H1 (cell line): ENCODE results near the gene NR5A1. TPM values are rescaled to one million over a fixed set of nuclear protein-coding genes. Genes with fewer than 3 reads are reported as not detected.

Experiments used
- CTCF ChIA-PET: fragments of 300-600 bp; sonication (Branson Sonifier 250); formaldehyde crosslinking; loops from one replicate; lab custom pipeline; 2021; ENCODE audit not compliant: partially characterized antibody; lab: Charles Lee
- POLR2A ChIA-PET: fragments of 300-600 bp; sonication (Branson Sonifier 250); formaldehyde crosslinking; loops from one replicate; lab custom pipeline; 2021; ENCODE audit warnings: inconsistent platforms; ENCODE audit not compliant: partially characterized antibody; lab: Charles Lee
- DNase-seq, 2 experiments: peaks; one replicate each; pipeline versions ENCODE4 v3.0.0 to v3.0.0-alpha.2; 2010 to 2022; ENCODE audit warnings: low spot score in 2 of 2, low read depth in 1 of 2, mixed read lengths in 1 of 2
- FAIRE-seq: peaks from 2 replicates; lab custom pipeline; 2011; peaks lifted over from hg19 to GRCh38; lab: Jason Lieb, UNC
- H2AFZ ChIP-seq: 2 replicates; pipeline ENCODE4 v1.8.1; 2012; ENCODE audit warnings: low read length, inconsistent platforms
- H2AK5ac ChIP-seq: 2 replicates; pipeline ENCODE4 v1.6.1; 2013; ENCODE audit warnings: low read depth, low read length
- H2BK120ac ChIP-seq: replicated peaks from 2 replicates; pipeline ENCODE3; 2013; ENCODE audit warnings: low read depth, low read length, inconsistent platforms
- H2BK12ac ChIP-seq: 2 replicates; pipeline ENCODE4 v1.6.1; 2013; ENCODE audit warnings: low read depth, low read length
- H2BK15ac ChIP-seq: 2 replicates; pipeline ENCODE4 v1.6.1; 2013; ENCODE audit warnings: low read length
- H2BK20ac ChIP-seq: 2 replicates; pipeline ENCODE4 v1.6.1; 2013; ENCODE audit warnings: low read length
- H2BK5ac ChIP-seq: 2 replicates; pipeline ENCODE4 v1.6.1; 2013; ENCODE audit warnings: low read depth, low read length
- H3K14ac ChIP-seq: 2 replicates; pipeline ENCODE4 v1.6.1; 2013; ENCODE audit warnings: inconsistent platforms; ENCODE audit not compliant: insufficient read length
- H3K18ac ChIP-seq: 2 replicates; pipeline ENCODE4 v1.6.1; 2013; ENCODE audit warnings: low read length; ENCODE audit errors: extremely low read depth
- H3K23ac ChIP-seq: 2 replicates; pipeline ENCODE4 v1.6.1; 2013; ENCODE audit warnings: inconsistent platforms; ENCODE audit not compliant: insufficient read length
- H3K23me2 ChIP-seq: 2 replicates; pipeline ENCODE4 v1.6.1; 2013; ENCODE audit warnings: low read depth, low read length
- H3K27ac ChIP-seq: 2 replicates; pipeline ENCODE4 v1.6.1; 2011; ENCODE audit warnings: low read depth, low read length, inconsistent platforms
- H3K27me3 ChIP-seq, 4 experiments: replicated peaks in 1 of 4; 1 replicate in 1 of 4; 2 replicates in 3 of 4; pipeline versions ENCODE4 v1.6.1 to v1.8.1; 2011 to 2013; ENCODE audit warnings: low read length in 3 of 4, mild to moderate bottlenecking in 3 of 4, inconsistent platforms in 2 of 4, mixed read lengths in 2 of 4, moderate library complexity in 1 of 4; ENCODE audit not compliant: control insufficient read depth in 3 of 4, insufficient read depth in 3 of 4; ENCODE audit errors: extremely low read depth in 1 of 4
- H3K36me3 ChIP-seq, 4 experiments: 2 replicates each; pipeline versions ENCODE4 v1.6.1 to v1.8.1; 2011 to 2013; ENCODE audit warnings: mild to moderate bottlenecking in 4 of 4, low read length in 3 of 4, moderate library complexity in 2 of 4, control low read depth in 1 of 4, inconsistent platforms in 1 of 4; ENCODE audit not compliant: insufficient read depth in 4 of 4, control insufficient read depth in 2 of 4
- H3K4ac ChIP-seq: replicated peaks from 2 replicates; pipeline ENCODE3; 2013; ENCODE audit warnings: low read length, low read depth, mixed read lengths, inconsistent platforms; ENCODE audit not compliant: insufficient read length
- H3K4me1 ChIP-seq, 4 experiments: replicated peaks in 1 of 4; 1 replicate in 1 of 4; 2 replicates in 3 of 4; pipeline versions ENCODE4 v1.6.1 to v1.8.1; 2011 to 2013; ENCODE audit warnings: low read length in 3 of 4, inconsistent platforms in 2 of 4, mixed read lengths in 1 of 4; ENCODE audit not compliant: insufficient read depth in 4 of 4, control insufficient read depth in 3 of 4
- H3K4me2 ChIP-seq, 2 experiments: 2 replicates each; pipeline versions ENCODE4 v1.6.1 to v1.8.1; 2011 to 2013; ENCODE audit warnings: low read depth in 2 of 2, low read length in 2 of 2, control low read depth in 1 of 2, inconsistent platforms in 1 of 2, mild to moderate bottlenecking in 1 of 2; ENCODE audit not compliant: insufficient read depth in 1 of 2
- H3K4me3 ChIP-seq, 4 experiments: fragments of 200-600, 300-600 bp in 1 of 4; sonication (generic), shearing (Covaris generic), sonication (Bioruptor Twin) in 1 of 4; 2 replicates each; pipeline versions ENCODE4 v1.5.1 to v1.8.1; 2011 to 2016; ENCODE audit warnings: low read length in 4 of 4, low read depth in 3 of 4, control low read depth in 2 of 4, inconsistent platforms in 2 of 4, mild to moderate bottlenecking in 2 of 4, mixed read lengths in 1 of 4, moderate library complexity in 1 of 4; ENCODE audit not compliant: insufficient read depth in 2 of 4; ENCODE audit errors: extremely low read depth in 1 of 4
- H3K56ac ChIP-seq: replicated peaks from 2 replicates; pipeline ENCODE3; 2013; ENCODE audit warnings: low read depth, mild to moderate bottlenecking, mixed read lengths, low read length, inconsistent platforms; ENCODE audit not compliant: insufficient read length
- H3K79me1 ChIP-seq: 2 replicates; pipeline ENCODE4 v1.6.1; 2013; ENCODE audit warnings: low read depth, low read length, control low read depth
- H3K79me2 ChIP-seq, 2 experiments: 2 replicates each; pipeline versions ENCODE4 v1.6.1 to v1.8.1; 2012 to 2013; ENCODE audit warnings: low read length in 2 of 2, mild to moderate bottlenecking in 2 of 2, inconsistent platforms in 1 of 2; ENCODE audit not compliant: insufficient read depth in 2 of 2, control insufficient read depth in 1 of 2
- H3K9ac ChIP-seq, 4 experiments: replicated peaks in 1 of 4; 1 replicate in 1 of 4; 2 replicates in 3 of 4; pipeline versions ENCODE4 v1.6.1 to v1.8.1; 2011 to 2013; ENCODE audit warnings: low read depth in 3 of 4, low read length in 3 of 4, control low read depth in 2 of 4, mild to moderate bottlenecking in 2 of 4, moderate library complexity in 2 of 4, inconsistent platforms in 1 of 4; ENCODE audit errors: extremely low read depth in 1 of 4
- H3K9me3 ChIP-seq, 2 experiments: 2 replicates each; pipeline versions ENCODE4 v1.6.1 to v1.8.1; 2012 to 2013; ENCODE audit warnings: mild to moderate bottlenecking in 2 of 2, moderate library complexity in 2 of 2, control low read depth in 1 of 2, inconsistent platforms in 1 of 2, low read depth in 1 of 2, low read length in 1 of 2, mixed read lengths in 1 of 2; ENCODE audit not compliant: insufficient read depth in 2 of 2
- H4K20me1 ChIP-seq, 2 experiments: replicated peaks in 1 of 2; 2 replicates each; pipeline versions ENCODE3 to v1.8.1; 2011 to 2013; ENCODE audit warnings: inconsistent platforms in 2 of 2, low read length in 2 of 2, mild to moderate bottlenecking in 1 of 2; ENCODE audit not compliant: insufficient read depth in 2 of 2, control insufficient read depth in 1 of 2
- H4K5ac ChIP-seq: 2 replicates; pipeline ENCODE4 v1.6.1; 2013; ENCODE audit warnings: low read length, low read depth, mixed read lengths, inconsistent platforms; ENCODE audit not compliant: insufficient read length
- H4K8ac ChIP-seq: 2 replicates; pipeline ENCODE4 v1.8.0; 2013; ENCODE audit warnings: mild to moderate bottlenecking, moderate library complexity, low read length, inconsistent platforms; ENCODE audit not compliant: insufficient read depth; ENCODE audit errors: extremely low read depth
- H4K91ac ChIP-seq: replicated peaks from 2 replicates; pipeline ENCODE3; 2013; ENCODE audit warnings: low read length, mixed read lengths, inconsistent platforms; ENCODE audit not compliant: insufficient read length
- CREB1 ChIP-seq: IDR thresholded peaks from 2 replicates; pipeline ENCODE4 v1.6.1; 2012; ENCODE audit warnings: inconsistent platforms
- EZH2 ChIP-seq: fragments of 200-600 bp; sonication (generic); IDR thresholded peaks from 2 replicates; pipeline ENCODE4 v1.7.1; 2012; ENCODE audit warnings: low read depth, mild to moderate bottlenecking, moderate library complexity, low read length, inconsistent platforms; ENCODE audit not compliant: severe bottlenecking
- KDM4A ChIP-seq: IDR thresholded peaks from one replicate; pipeline ENCODE4 v1.7.1; 2012; ENCODE audit warnings: low read depth, mild to moderate bottlenecking, moderate library complexity, low read length, inconsistent platforms; ENCODE audit not compliant: severe bottlenecking
- RAD21 ChIP-seq, 2 experiments: IDR thresholded peaks in 1 of 2; conservative IDR thresholded peaks in 1 of 2; 2 replicates each; pipeline ENCODE4 v1.6.1; 2011; ENCODE audit warnings: low read depth in 2 of 2, low read length in 2 of 2, improper control_type of control experiment in 1 of 2, inconsistent platforms in 1 of 2, mild to moderate bottlenecking in 1 of 2, moderate library complexity in 1 of 2
- SIX5 ChIP-seq: IDR thresholded peaks from 2 replicates; pipeline ENCODE4 v1.6.1; 2011; ENCODE audit warnings: mild to moderate bottlenecking, low read depth, low read length
- SP4 ChIP-seq: IDR thresholded peaks from 2 replicates; pipeline ENCODE4 v1.6.1; 2012; ENCODE audit warnings: low read length, inconsistent platforms
- WGBS, 2 experiments: shearing (Covaris generic) in 1 of 2; methylation state at CpG; one replicate each; pipeline versions ENCODE4 v1.1.6 to v1.1.7; 2013 to 2015; ENCODE audit warnings: low lambda C conversion rate in 2 of 2, mixed read lengths in 2 of 2, inconsistent platforms in 1 of 2, low coverage in 1 of 2, missing lambda C conversion rate in 1 of 2; ENCODE audit not compliant: insufficient replicate concordance in 2 of 2, insufficient coverage in 1 of 2, insufficient read length in 1 of 2; ENCODE audit errors: extremely low coverage in 1 of 2, missing lambda C conversion rate in 1 of 2; 5-methylcytosine and 5-hydroxymethylcytosine counted together
- polyA plus RNA-seq, 7 experiments: library from polyadenylated mRNA; depleted of rRNA in 3 of 7; stranded (reverse) in 5 of 7; unstranded in 2 of 7; fragments of >200 nt in 5 of 7; fragments of 200-250 nt in 2 of 7; gene quantifications; 1 replicate in 5 of 7; 2 replicates in 1 of 7; 4 replicates in 1 of 7; pipeline versions ENCODE4 v1.2.1 to v1.2.3, GENCODE V29; 2011 to 2013; ENCODE audit warnings: missing spikeins in 2 of 7, mixed read lengths in 2 of 7
- total RNA-seq: library from RNA; stranded (reverse); fragmentation: NEBNext Ultra II Directional; extraction: Animal tissue kit (Norgen Biotek cat#: 25700); gene quantifications from 2 replicates; pipeline ENCODE4 v1.2.1, GENCODE V29; 2021
- TF ChIP-seq, protein P1 (sequence below): IDR thresholded peaks from 2 replicates; pipeline ENCODE4 v1.6.1; 2012; ENCODE audit warnings: low read length, inconsistent platforms
- TF ChIP-seq, protein P2 (sequence below): IDR thresholded peaks from 2 replicates; pipeline ENCODE4 v1.6.1; 2012; ENCODE audit warnings: inconsistent platforms

NR5A1 gene
- total and polyA plus RNA-seq, 2 of the 8 experiments (the other 6 are each of a cell fraction or from before 2014, with no cell fraction given): 0.29 to 0.58 TPM

DNA sequence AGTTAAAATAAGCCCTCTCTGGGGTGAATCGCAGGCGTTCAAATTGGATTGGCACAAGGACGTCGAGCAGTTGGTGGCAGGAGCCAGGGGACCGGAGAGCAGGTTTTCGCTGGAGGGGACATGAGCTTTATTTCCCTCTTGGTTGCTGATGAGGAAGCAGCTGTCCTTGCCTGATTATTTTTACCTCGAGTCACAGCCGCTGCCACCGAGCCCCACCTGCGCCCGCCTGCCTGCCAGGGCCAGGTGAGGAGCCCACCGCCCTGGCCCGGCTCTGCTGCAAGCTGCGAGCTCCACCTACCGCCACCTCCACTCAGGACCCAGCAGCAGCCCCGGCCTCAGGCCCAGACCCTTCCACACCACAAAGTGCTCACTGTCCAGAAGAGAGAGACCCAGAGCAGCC lies 65.9 kb downstream of the NR5A1 start:
- Histone ChIP-seq H3K79me1 (no peaks in the 10 kb centered on the region), H3K79me2 (no peaks in the 10 kb centered on the region), H4K8ac (0 out of 2 replicates have a peak overlapping the region, but pooled peaks have one; percentile 18), H2BK120ac (no peak overlapping the region), H3K36me3 (no peaks in the 10 kb centered on the region), H3K9ac (no peak overlapping the region), H2AK5ac (no peak overlapping the region), H3K23ac (no peak overlapping the region), H4K20me1 (no peaks in the 10 kb centered on the region), H3K4me2 (no peak overlapping the region), H3K4me3 (no peak overlapping the region), H3K18ac (no peak overlapping the region), H3K27ac (no peak overlapping the region), H4K91ac (no peak overlapping the region), H2AFZ (no peak overlapping the region), H2BK12ac (no peak overlapping the region), H3K23me2 (no peaks in the 10 kb centered on the region), H3K4ac (no peak overlapping the region), H3K4me1 (no peaks in the 10 kb centered on the region), H4K5ac (no peak overlapping the region), H2BK20ac (no peak overlapping the region), H2BK15ac (no peak overlapping the region), H3K56ac (no peak overlapping the region), H3K14ac (no peak overlapping the region), H2BK5ac (no peak overlapping the region), H3K27me3 (no peaks in the 10 kb centered on the region; a peak in 1 of 7 replicates), H3K9me3 (no peaks in the 10 kb centered on the region)
- ChIA-PET CTCF (interaction anchor here (0.7 to 9.8 kb wide), 8 partner anchors 9 to 1076 kb away, joined by 3 to 87 read pairs (median 4); no protein-coding TSS in a partner anchor), POLR2A (no interaction called here)
- DNase-seq (no peak), FAIRE-seq (no peak)
- WGBS, 2 experiments: 90% methylated on average over 16 of the region's 16 CpGs; no CpG with 5 or more reads in 1 of the 2 experiments
- no peak for TF ChIP-seq RAD21 (IDR thresholded peaks at IDR 0.05 in 1 of 2, conservative IDR thresholded peaks at IDR 0.05 in 1 of 2; ENCODE audit: low read depth in 2 of 2, low read length in 2 of 2)
- no peak for TF ChIP-seq EZH2
- no peak for TF ChIP-seq KDM4A
- TF ChIP-seq, protein P1, sequence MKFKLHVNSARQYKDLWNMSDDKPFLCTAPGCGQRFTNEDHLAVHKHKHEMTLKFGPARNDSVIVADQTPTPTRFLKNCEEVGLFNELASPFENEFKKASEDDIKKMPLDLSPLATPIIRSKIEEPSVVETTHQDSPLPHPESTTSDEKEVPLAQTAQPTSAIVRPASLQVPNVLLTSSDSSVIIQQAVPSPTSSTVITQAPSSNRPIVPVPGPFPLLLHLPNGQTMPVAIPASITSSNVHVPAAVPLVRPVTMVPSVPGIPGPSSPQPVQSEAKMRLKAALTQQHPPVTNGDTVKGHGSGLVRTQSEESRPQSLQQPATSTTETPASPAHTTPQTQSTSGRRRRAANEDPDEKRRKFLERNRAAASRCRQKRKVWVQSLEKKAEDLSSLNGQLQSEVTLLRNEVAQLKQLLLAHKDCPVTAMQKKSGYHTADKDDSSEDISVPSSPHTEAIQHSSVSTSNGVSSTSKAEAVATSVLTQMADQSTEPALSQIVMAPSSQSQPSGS: no peak
- TF ChIP-seq, protein P2, sequence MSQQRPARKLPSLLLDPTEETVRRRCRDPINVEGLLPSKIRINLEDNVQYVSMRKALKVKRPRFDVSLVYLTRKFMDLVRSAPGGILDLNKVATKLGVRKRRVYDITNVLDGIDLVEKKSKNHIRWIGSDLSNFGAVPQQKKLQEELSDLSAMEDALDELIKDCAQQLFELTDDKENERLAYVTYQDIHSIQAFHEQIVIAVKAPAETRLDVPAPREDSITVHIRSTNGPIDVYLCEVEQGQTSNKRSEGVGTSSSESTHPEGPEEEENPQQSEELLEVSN: no peak
- TF ChIP-seq SIX5: no peak
- no peak for TF ChIP-seq SP4
- TF ChIP-seq CREB1: no peak
